ENCODE measurements around the gene CSTF2.

Gene CSTF2

DNA sequence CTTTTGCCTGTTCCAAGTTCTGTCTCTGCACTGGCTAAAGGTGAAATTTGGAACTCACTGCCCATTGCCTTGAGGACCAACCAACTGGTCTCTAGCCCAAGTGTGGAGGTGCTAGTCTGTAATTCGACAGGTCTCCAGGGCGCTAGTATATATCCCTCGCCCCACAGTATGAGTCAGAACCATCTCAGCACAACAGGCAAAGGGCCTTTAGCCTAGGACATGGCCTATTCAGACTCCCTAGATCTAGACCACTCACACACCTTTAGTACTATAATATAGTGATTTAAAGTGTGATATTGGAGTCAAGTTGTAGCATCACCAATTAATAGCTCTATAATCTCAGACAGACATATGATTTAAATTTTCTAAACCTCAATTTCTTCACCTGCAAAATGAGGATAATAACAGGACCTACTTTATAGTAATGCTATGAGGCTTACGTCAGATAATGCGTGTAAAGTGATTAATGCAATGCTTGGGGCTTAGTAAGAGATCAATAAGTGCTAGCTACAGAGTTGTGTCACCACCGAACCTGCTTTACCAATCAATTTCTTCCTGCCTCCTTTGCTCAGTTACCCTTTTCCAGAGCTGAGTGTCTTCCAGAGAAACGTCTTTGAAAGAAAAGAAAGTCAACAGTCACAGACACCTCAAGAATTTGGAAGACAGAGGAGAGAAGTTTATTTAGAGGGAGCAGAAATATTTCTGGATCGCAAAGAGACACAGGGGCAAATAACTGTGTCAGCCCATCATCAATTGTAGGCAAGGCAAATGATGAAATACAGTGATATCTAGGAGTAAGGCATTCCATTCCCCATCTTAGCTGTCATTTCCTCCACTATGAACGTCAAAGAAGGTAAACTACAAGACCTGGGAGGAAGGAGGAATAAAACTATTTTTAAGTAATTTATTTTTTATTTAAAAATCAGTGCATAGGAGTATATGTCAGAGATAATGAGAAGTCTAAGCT, 51.7 kb downstream of the CSTF2 start:
- DNase-seq: no peak

DNA sequence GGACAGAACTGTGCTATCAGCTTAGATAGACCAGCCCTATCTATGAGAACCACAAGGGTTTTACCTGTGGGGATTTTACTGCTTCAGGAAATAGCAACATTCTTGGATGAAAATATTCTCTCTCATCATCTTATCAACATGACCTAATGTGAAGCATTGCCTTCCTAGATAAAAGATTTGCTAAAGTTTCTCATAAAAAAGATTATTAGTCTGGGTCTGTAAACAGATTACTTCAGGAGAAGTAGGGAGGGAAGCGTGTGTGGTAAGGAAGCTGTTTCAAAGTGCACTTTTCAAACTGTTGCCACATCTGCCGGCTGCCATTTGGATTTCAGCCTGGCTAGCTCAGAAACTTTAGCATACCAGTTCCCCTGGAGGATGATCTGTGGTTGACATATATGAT, 54.1 kb downstream of the CSTF2 start, which contains the start of gene NOX1:
Gene NOX1 (minus strand): TSS at position 35 of the 400 bp plus-strand sequence. CDS start 220 bp downstream, outside the sequence.
- DNase-seq: no peak

DNA sequence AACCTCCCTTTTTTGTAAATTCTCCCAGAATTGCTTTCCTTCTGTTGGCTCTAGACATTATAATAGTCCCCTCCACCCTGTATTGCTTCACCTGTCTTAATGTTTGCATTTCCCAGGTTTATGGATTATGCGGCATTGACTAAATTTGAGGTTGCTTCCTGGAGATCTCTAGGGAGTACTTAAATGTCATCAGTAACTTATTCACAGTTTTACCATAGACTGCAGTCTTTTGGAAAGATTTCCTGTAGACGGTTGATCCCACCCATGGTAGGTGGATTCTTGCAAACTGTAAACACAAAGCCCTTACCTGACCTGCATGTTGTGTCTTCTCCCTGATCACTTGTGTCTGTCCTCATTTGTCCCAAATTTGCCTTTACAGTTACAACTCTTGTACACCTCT, 60.2 kb downstream of the CSTF2 start:
- DNase-seq: no peak

DNA sequence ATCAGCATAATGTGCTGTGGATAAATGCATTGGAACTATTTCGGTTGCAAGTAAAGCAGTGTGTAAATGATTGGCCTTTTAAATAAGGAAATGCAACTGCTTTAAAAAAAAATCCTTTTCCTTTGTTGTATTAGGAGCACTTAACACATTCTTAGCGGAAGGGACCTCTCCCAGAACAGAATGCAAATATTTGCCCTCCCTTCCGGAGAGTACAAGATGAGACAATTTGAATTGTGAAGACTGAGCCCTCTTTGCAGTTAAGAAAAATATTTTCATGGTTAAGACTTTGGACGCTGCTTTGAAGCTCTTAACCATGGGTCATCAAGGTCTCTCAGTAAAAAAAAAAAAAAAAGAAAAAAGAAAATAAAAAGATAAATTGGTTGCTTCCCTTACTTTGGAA, 63.5 kb downstream of the CSTF2 start:
- DNase-seq: no peak

All from NCI-H1417 treated with DMSO at 0.1 percent for 48 hours (cell line).